Colonic mucosa (tissue), 4 donors: ENCODE data around the gene LSM14A. TPM values are rescaled to one million over a fixed set of nuclear protein-coding genes. Genes with fewer than 3 reads are reported as not detected.
A peak's percentile ranks its signal among the peaks of the same experiment; 100 is the strongest.
"Not testable (repeated sequence)": the region's sequence is repeated elsewhere in the genome, so short reads cannot be mapped to it uniquely, and the experiment has no call there.

ENCODE experiments used
- DNase-seq: peaks from one replicate; pipeline ENCODE4 v3.0.0-alpha.2; 2020
- H3K27ac ChIP-seq: fragments of 200-600 bp; one replicate; pipeline ENCODE4 v1.8.0; 2021
- H3K27me3 ChIP-seq: fragments of 200-600 bp; one replicate; pipeline ENCODE4 v1.8.0; 2021
- H3K36me3 ChIP-seq: fragments of 200-600 bp; one replicate; pipeline ENCODE4 v1.8.0; 2021
- H3K4me1 ChIP-seq: fragments of 200-600 bp; one replicate; pipeline ENCODE4 v1.8.0; 2021; ENCODE audit warnings: mild to moderate bottlenecking
- H3K4me3 ChIP-seq: fragments of 200-600 bp; one replicate; pipeline ENCODE4 v1.8.0; 2021
- H3K9ac ChIP-seq, 2 donors: one replicate each; pipeline ENCODE4 v1.7.0; 2013; ENCODE audit warnings: control low read depth in 2 of 2, low read depth in 2 of 2, low read length in 2 of 2
- H3K9me3 ChIP-seq: fragments of 200-600 bp; one replicate; pipeline ENCODE4 v1.8.0; 2021
- intact Hi-C: fragments of 100-400 bp; cut with DNase I; formaldehyde crosslinking; loops from one replicate; pipeline ENCODE4 v1.14.1; 2022
- total RNA-seq, 2 donors: library from RNA; stranded (reverse); fragmentation: NEBNext Ultra II Directional in 1 of 2; extraction: Animal tissue kit (Norgen Biotek cat#: 25700) in 1 of 2; gene quantifications; one replicate each; pipeline ENCODE4 v1.2.1, GENCODE V29; 2021
- TF ChIP-seq, protein P1 (sequence below): fragments of 200-600 bp; IDR thresholded peaks from one replicate; pipeline ENCODE4 v1.8.0; 2022; ENCODE audit warnings: antibody characterized with exemption, mild to moderate bottlenecking
- donor health status: healthy.
- donor health status: DM: no; HTN: no; CAD: no.
- donor health status: DM: no; HTN: no; CAD: no.

LSM14A gene
- total RNA-seq, 2 donors from 2014 or later: 80.5 to 105 TPM

DNA sequence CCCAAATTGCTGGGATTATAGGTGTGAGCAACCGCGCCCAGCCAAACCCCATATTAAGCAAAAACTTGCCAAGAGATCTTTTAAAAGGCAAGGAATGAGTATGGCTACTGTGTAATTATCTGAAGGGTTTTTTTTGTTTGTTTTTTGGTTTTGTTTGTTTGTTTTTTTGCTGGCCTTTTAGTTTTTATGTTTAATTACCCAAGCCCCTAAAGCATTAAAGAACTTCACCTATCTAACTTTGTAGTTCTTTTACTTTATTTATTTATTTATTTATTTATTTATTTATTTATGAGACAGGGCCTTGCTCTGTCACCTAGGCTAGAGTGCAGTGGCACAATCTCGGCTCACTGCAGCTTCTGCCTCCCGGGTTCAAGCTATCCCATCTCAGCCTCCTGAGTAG is 41.7 kb downstream of the LSM14A start:
- Histone ChIP-seq H3K9ac (no peak overlapping the region), H3K4me1 (no peaks in the 10 kb centered on the region), H3K4me3 (no peak overlapping the region), H3K9me3 (no peaks in the 10 kb centered on the region), H3K27ac (no peak overlapping the region), H3K27me3 (no peaks in the 10 kb centered on the region), H3K36me3 (no peaks in the 10 kb centered on the region)
- TF ChIP-seq, protein P1, sequence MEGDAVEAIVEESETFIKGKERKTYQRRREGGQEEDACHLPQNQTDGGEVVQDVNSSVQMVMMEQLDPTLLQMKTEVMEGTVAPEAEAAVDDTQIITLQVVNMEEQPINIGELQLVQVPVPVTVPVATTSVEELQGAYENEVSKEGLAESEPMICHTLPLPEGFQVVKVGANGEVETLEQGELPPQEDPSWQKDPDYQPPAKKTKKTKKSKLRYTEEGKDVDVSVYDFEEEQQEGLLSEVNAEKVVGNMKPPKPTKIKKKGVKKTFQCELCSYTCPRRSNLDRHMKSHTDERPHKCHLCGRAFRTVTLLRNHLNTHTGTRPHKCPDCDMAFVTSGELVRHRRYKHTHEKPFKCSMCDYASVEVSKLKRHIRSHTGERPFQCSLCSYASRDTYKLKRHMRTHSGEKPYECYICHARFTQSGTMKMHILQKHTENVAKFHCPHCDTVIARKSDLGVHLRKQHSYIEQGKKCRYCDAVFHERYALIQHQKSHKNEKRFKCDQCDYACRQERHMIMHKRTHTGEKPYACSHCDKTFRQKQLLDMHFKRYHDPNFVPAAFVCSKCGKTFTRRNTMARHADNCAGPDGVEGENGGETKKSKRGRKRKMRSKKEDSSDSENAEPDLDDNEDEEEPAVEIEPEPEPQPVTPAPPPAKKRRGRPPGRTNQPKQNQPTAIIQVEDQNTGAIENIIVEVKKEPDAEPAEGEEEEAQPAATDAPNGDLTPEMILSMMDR: no peak
- intact Hi-C loops: no loop called here
- DNase-seq: no peak

DNA sequence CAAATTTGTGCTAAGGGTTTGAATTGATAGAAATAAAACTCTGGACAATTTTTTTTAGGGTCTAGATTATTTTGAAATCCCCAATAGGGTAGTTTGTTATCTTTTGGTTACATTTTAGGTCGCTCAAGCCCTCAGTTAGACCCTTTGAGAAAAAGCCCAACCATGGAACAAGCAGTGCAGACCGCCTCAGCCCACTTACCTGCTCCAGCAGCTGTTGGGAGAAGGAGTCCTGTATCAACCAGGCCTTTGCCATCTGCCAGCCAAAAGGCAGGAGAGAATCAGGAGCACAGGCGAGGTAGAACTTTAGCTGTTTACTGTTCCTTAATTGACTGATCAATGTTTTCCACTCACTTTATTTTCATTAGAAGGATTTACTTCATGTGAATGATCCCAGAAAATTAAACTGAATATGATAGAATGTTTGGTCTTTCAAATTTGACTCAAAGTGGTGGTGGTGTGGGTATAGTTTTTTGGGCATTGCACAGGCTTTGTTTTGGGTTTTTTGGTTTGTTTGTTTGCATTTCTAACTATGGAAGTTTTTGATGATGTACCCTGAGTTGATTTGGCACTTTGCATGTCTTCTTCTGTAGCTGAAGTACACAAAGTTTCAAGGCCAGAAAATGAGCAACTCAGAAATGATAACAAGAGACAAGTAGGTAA is 42.8 kb downstream of the LSM14A start:
- no peak overlapping the region for H3K9ac ChIP-seq
- no peak for DNase-seq
- TF ChIP-seq, protein P1: no peak
- H3K9me3 ChIP-seq: no peaks in the 10 kb centered on the region
- intact Hi-C loops: no loop called here
- H3K36me3 ChIP-seq: peaks cover 1% of the 10 kb centered on the region
- no peak overlapping the region for H3K27ac ChIP-seq
- H3K27me3 ChIP-seq: no peaks in the 10 kb centered on the region
- H3K4me1 ChIP-seq: no peaks in the 10 kb centered on the region
- no peak overlapping the region for H3K4me3 ChIP-seq

DNA sequence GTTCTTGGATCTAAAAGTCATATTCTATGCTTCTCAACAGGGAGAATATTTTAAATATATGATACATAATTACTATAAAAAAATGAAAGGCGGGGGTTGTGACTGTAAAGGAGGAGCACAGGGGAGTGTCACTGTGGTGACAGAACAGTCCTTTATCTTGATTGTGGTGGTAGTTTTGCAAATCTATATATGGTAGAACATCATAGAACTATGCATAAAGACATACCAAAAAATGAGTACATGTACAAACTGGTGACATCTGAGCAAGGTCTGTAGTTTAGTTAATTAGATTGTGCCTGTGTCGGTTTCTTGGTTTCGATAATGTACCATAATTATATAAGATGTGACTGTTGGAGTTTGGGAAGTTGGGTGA is 43.3 kb downstream of the LSM14A start:
- TF ChIP-seq, protein P1: no peak
- Histone ChIP-seq H3K9ac (no peak overlapping the region), H3K9me3 (no peaks in the 10 kb centered on the region), H3K27me3 (no peaks in the 10 kb centered on the region), H3K36me3 (peaks cover 6% of the 10 kb centered on the region), H3K27ac (no peak overlapping the region), H3K4me1 (no peaks in the 10 kb centered on the region), H3K4me3 (no peak overlapping the region)
- no peak for DNase-seq
- intact Hi-C loops: no loop called here

DNA sequence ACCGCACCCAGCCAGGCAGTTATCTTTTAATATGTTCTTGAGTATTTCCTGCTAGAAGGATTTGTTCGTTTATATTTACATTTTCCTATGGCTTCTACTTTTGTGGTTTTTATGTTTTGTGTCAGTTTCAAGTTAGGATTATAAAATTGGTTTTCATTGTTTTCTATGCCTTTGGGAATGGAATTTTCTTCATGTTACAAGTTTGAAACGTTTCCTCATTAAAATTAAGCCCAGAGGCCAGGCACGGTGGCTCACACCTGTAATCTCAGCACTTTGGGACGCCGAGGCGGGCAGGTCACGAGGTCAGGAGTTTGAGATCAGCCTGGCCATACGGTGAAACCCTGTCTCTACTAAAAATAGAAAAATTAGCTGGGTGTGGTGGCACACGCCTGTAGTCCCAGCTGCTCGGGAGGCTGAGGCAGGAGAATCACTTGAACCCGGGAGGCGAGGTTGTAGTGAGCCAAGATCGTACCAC is 44.5 kb downstream of the LSM14A start:
- intact Hi-C loops, H3K9ac ChIP-seq, H3K4me1 ChIP-seq, H3K9me3 ChIP-seq, H3K4me3 ChIP-seq, H3K27me3 ChIP-seq, DNase-seq, H3K27ac ChIP-seq: not testable (repeated sequence)
- peaks cover 14% of the 10 kb centered on the region for H3K36me3 ChIP-seq

DNA sequence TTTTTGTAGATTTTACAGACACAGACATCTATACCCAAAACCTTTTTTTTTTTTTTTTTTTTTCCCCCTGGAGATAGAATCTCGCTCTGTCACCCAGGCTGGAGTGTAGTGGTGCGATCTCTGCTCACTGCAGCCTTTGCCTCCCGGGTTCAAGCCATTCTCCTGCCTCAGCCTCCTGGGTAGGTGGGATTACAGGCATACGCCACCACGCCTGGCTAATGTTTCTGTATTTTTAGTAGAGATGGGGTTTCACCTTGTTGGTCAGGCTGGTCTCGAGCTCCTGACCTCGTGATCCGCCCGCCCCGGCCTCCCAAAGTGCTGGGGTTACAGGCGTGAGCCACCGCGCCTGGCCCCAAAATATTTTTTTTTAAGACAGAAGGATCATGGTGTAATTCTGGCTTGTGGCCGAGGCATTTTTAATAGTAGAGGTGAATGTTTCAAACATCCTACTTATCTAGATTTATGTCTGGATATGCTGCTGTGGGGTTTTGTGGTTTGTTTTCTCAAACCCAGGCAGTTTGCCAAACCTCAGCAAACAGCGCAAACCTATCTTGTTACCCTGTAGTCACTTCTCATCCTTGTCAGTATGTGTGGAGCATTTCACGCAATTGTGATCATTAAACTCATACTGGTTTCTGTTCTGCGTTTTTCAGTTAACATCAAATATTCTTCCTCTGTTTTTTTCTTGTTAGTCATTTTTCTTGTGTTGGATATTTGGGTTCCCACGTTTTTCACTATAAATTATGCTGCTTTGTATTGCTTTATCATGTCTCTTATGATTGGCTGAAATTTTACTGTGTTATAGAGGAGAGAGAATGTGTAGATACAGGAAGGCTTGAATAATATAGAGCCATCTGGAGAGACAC is 45.9 kb downstream of the LSM14A start:
- no peaks in the 10 kb centered on the region for H3K4me1 ChIP-seq
- H3K4me3 ChIP-seq: no peak overlapping the region
- intact Hi-C loops: no loop called here
- peaks cover 21% of the 10 kb centered on the region for H3K36me3 ChIP-seq
- TF ChIP-seq, protein P1: no peak
- no peak overlapping the region for H3K9ac ChIP-seq
- DNase-seq: peak; percentile 45
- H3K9me3 ChIP-seq: no peaks in the 10 kb centered on the region
- no peaks in the 10 kb centered on the region for H3K27me3 ChIP-seq
- no peak overlapping the region for H3K27ac ChIP-seq

DNA sequence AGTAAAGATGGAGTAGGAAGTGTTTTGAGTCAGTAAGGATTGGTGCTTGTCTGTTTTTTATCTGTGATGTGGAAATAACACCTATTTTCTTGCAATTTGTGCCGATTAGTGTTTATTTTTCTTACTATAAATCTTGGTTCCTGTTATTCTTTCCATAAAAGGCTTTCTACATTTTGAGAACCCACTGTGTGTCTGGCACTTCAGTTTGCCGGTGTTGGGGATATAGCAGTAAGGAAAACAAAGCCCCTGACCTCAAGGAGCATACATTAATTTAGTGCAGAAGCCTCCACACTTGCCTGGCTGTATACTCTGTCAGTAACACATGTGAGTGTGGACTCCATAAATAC is 46.5 kb downstream of the LSM14A start:
- Histone ChIP-seq H3K27me3 (no peaks in the 10 kb centered on the region), H3K27ac (no peak overlapping the region), H3K4me1 (no peaks in the 10 kb centered on the region), H3K9me3 (no peaks in the 10 kb centered on the region), H3K36me3 (peaks cover 24% of the 10 kb centered on the region), H3K9ac (no peak overlapping the region), H3K4me3 (no peak overlapping the region)
- intact Hi-C loops: no loop called here
- DNase-seq: no peak
- TF ChIP-seq, protein P1: no peak
